Activated T-cell treated with anti-CD3 and anti-CD28 coated beads for 24 hours (primary cell): ENCODE data around the gene ZFP64.
"Not testable (repeated sequence)": the region's sequence is repeated elsewhere in the genome, so short reads cannot be mapped to it uniquely, and the experiment has no call there.

Experiments
- DNase-seq: peaks from one replicate; pipeline ENCODE4 v3.0.0-alpha.2; 2020; ENCODE audit warnings: low read depth

Gene ZFP64

DNA sequence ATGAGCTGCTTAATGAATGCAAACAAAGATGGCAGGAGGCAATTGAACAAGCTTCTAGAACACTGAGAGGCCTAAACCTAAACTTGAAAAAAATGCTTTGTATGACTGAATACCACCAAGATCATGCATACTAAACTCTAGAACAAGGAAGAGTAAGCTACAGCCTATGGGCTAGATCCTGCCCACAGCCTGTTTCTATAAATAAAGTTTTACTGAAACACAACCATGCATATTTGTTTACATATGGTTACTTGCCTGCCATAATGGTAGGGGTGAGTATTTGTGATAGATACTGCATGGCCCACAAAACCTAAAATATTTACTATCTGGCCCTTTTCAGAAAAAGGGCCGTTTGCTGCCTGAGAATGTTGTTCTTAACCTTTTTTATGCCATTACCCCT is 37.0 kb downstream of the ZFP64 start:
- no peak for DNase-seq

DNA sequence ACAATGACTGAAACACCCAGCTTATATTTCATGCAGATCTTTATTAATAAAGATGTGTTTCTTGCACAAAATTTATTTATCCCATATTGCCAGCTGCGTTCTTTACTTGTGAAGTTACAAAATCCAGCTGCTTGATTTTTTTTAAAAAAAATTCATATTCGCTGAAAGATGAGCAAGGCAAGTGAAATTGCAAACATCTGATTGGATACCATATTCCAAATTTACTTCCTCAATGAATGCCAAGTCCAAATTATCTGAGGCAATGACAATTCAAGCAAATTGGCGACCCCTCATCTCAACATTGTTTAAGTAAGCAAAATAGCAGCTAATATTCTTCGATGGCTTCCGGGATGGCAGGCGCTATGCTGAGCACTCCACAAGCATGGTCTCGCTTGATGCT is 37.7 kb downstream of the ZFP64 start:
- no peak for DNase-seq

DNA sequence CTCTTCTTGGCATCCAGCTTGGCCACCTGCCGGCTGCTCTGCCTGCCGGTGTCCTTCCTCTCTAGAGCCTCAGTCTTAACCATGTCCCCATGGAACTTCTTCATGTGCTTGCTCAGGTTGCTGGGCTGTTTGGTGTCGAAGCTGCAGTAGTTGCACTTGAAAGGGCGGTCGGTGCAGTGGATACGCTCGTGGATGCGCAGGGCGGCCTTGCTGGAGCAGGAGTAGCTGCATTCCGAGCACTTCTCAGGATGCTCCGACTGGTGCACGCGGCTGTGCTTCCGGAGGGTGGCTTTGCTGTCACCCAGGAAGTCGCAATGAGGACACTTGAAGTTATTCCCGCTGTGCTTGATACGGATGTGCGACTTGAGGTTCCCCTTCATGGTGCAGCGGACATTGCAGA is 38.7 kb downstream of the ZFP64 start:
- no peak for DNase-seq

DNA sequence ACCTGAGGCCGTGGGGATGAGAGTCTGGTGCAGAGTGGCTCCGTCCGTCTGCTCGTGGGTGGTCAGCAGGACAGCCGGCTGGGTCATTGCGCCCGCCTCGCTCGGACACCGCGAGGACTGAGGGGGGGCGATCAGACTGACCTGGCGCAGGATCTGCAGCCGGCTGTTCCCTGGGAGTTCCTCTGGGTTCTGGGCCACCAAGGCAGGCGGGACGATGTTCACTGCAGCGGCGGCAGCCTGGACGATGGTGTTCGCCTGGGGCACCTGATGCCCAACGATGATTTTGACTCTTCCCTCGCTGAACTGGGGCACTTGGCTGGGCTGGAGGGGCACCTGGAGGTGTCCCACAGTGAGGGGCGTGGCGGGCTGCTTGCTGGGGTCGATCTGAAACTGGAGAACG is 39.2 kb downstream of the ZFP64 start:
- DNase-seq, result no peak

DNA sequence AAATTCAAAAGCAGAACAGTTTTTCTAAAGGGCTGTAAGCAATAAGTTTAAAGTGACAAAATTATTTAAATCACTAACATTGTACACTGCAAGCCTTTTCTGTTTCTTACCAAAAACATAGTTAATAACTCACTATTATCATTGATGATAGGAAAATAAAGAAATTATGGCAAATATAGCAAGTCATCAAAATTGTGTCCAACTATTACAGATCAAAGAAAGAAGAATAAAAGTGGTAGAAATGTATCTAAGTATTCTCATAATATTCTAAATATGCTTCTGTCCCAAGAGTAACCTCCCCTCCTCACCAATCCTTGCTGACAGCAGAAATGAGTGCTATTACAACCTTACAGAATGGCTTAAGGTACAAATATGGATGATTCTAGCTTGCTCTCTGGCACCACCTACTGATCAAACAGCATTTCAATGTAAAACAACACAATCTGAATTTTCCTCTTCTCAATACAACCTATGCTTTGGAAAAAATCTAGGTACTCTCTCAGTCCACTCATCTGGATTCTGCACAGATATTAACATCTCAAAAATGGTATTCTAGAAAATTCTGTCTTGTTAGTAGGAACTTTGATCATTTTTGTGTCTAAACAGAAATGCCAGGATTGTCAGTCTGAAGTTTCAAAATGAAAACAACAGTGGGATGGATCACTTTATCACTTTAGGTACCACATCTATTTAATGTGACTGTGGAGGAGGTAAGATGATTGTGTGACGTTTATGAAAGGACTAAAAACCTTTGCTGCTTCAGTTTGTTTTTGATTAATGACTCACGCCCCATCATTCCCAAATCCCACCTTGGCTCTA is 40.9 kb downstream of the ZFP64 start:
- DNase-seq, result no peak

DNA sequence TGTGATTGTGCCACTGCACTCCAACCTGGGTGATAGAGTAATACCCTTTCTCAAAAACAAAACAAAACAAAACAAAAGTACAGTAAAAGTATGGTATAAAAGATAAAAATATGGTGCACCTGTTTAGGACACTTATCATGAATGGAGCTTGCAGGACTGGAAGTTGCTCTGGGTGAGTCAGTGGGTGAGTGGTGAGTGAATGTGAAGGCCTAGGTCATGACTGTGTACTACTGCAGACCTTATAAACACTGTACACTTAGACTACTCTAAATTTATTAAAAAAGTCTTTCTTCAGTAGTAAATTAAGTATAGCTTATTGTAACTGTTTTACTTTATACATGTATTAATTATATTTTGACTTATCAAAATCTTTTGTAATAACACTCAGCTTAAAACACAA is 46.0 kb downstream of the ZFP64 start:
- DNase-seq, result no peak

DNA sequence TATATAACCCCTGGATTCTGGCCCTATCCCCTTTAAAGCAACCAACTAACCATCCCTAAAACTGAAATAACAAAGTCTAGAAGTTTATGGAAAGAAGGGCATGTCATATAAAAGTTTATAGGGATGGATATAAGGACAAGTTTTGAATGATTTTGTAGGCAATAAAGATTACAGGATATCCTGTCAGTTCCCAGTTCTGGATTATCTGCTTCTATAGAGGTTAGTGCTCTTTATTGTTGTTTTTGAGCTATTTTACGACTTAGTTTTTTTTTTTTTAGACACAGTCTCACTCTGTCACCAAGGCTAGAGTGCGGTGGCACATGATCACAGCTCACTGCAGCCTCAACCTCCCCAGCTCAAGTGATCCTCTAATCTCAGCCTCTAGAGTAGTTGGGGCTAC is 48.3 kb downstream of the ZFP64 start:
- DNase-seq, result no peak

DNA sequence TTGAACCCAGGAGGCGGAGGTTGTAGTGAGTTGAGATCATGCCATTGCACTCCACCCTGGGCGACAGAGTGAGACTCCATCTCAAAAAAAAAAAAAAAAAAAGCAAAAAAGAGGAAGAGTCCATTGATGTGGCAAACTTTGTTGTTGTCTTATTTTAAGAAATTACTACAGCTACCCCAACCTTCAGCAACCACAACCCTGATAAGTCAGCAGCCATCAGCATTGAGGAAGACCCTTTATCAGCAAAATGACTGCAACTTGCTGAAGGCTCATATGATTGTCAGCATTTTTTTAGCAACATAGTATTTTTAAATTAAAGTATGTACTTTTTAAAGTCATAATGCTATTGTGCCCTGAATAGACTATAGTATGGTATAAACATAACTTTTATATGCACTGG is 48.8 kb downstream of the ZFP64 start:
- no peak for DNase-seq

DNA sequence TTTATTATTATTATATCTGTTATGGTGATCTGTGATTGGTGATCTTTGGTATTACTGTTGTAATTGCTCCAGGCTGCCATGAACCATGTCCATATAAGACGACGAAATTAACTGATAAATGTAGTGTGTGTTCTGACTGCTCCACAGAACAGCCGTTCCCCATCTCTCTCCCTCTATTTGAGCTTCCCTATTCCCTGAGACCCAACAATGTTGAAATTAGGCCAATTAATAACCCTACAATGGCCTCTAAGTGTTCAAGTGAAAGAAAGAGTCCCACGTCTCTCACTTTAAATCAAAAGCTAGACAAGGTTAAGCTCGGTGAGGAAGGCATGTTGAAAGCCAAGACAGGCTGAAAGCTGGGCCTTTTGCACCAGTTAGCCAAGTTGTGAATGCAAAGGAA is 51.6 kb downstream of the ZFP64 start:
- DNase-seq, result no peak

DNA sequence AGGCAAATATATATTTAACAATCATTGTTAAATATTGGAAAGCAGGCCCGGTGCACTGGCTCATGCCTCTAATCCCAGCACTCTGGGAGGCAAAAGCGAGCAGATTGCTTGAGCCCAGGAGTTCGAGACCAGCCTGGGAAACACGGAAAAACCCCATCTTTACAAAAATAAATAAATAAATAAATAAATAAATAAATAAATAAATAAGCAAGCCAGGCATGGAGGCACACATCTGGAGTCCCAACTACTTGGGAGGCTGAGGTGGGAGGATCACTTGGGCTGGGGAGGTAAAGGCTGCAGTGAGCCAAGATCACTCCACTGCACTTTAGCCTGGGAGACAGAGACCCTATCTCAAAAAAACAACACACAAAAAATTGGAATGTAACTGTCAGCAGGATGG is 53.7 kb downstream of the ZFP64 start:
- no peak for DNase-seq

DNA sequence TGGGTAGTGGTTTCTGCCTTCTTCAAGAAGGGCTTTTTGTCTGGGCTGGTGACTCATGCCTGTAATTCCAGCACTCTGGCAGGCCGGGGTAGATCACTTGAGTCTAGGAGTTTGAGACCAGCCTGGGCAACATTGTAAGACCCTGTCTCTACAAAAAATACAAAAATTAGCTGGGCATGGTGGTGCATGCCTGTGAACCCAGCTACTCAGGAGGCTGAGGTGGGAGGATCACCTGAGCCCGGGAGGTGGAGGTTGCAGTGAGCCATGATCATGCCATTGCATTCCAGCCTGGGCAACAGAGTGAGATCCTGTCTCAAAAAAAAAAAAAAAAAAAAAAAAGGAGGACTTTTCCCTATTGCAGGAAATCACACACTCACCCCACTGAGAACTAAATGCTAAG is 57.9 kb downstream of the ZFP64 start:
- not testable (repeated sequence) for DNase-seq

DNA sequence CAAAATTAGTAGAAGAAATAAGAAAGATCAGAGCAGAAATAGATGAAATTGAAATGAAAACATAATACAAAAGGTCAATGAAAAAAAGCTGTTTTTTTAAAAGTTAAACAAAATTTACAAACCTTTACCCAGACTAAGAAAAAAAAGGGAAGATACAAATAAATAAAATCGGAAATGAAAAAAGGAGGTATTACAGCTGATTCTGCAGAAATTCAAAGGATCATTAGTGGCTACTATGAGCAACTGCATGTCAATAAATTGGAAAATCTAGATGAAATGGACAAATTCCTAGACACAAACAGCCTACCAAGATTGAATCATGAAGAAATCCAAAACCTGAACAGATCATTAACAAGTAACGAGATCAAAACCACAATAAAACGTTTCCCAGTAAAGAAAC is 59.2 kb downstream of the ZFP64 start:
- DNase-seq, result no peak

DNA sequence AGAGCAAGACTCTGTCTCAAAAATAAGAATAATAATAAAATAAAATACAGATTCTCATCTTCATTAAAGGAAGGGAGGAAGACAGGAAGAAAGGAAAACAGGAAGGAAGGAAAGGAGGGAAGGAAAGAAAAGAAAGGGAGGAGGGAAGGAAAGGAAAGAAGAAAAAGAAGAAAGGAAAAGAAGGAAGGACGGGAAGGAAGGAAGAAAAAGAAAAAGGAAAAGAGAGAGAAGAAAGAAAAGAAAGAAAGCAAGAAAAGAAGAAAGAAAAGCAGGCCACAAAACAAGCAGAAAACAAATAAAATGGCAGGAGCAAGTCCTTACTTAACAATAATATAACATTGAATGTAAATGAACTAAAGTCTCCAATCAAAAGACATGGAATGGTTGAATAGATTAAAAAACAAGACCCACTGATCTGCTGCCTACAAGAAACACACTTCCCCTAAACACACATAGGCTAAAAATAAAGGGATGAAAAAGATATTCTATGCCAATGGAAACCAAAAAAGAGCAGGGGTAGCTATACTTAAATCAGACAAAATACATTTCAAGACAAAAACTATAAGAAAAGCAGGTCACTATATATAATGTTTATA is 60.4 kb downstream of the ZFP64 start:
- no peak for DNase-seq

DNA sequence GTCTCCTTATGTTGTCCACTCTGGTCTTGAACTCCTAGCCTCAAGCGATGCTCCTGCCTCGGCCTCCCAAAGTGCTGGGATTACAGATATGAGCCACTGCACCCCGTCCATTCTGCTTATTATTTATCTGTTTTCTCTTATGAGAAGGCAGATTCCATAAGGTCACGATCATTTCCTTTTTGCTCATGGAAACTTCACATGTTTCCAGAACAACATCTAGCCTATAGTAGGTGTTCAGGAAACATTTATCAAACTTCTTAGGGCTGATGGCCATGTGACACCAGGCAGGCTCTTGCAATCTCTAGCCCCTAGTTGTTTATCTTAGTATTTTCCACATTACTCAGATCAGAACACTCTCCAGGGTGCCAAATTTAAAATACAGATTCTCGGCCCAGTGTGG is 61.2 kb downstream of the ZFP64 start:
- DNase-seq, result no peak

DNA sequence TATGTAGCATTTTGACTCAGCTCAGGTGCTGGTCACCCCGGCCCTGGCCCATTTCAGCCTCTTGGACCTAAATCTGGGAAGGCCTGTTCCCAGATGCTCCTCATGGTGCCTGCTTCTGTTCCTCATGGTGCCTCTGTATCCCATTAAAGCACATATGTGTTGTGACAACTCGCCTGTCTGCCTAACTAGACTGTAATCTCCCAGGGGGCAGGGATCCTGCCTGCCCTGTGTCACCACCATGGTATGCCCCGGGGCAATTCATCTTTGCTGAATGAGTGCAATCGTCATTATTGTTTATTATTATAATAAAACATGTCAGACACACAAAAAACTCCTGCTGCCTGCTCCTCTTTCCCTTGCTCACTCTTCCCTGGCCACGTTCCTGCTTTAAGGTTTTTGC is 62.0 kb downstream of the ZFP64 start:
- DNase-seq, result no peak

DNA sequence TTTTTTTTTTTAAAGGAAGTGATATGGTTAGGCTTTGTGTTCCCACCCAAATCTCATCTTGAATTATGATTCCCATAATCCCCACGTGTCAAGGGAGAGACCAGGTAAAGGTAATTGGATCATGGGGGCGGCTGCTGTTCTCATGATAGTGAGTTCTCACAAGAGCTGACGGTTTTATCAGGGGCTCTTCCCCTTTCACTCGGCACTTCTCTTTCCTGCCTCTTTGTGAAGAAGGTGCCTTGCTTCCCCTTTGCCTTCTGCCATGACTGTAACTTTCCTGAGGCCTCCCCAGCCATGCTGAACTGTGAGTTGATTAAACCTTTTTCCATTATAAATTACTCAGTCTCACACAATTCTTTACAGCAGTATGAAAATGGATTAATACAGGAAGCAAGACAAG is 64.3 kb downstream of the ZFP64 start:
- no peak for DNase-seq

DNA sequence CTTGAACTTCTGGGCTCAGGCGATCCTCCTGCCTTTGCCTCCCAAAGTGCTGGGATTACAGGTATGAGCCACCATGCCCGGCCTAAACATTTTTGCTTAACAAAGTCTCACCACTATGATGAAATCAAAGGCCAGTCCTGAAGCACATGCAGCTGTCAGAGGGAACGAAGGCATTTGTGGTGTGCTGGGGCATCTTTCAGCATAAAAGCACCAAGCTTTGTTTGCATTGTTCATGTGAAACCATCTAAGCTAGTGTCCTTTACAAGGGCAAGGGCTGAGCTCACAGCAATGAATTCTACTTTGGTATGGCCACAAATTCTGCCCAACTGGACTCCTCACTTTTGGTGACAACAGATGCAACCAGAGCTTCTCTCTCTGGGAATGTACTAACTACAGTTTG is 66.8 kb downstream of the ZFP64 start:
- DNase-seq, result no peak

DNA sequence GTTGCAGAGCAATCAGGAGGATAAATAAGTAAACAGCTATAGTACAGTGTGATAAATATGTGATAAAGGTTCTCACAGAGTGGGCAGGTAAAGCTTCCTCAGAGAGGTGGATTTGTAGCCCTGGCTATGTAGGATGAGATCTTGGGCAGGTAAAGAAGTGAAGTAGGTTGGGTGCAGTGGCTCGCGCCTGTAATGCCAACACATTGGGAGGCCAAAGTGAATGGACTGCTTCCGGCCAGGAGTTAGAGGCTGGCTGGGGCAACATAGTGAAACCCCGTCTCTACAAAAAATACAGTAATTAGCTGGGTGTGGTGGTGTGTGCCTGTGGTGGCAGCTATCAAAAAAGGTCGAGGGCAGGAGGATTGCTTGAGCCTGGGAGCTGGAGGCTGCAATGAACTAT is 72.9 kb downstream of the ZFP64 start:
- no peak for DNase-seq

DNA sequence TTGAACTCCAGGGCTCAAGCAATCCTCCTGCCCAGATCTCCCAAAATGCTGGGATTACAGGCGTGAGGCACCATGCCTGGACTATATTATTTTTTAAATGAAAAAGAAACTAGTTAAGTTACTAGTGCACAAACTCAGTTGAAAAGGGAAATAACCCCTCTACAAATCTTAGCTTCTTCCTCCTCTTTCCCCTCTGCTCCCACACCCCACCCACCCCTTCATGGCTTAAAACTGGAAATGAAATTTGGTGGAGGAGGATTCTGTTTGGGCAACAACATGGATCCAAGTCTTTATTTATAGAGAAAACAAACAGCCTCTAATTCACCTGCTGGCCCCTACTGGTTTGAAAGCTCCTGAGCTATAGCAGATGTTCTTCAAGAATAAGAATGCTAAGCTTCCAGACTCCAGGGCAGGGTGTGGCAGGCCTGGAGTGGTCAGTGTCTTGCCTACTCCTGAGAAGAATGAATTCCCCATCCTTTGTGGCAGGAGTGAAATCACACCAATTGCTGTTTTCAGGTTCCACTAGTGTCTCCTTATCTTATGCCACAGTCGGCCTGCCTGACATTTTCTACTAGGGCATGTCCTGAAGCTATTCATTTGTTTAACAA is 73.5 kb downstream of the ZFP64 start:
- DNase-seq, result no peak

DNA sequence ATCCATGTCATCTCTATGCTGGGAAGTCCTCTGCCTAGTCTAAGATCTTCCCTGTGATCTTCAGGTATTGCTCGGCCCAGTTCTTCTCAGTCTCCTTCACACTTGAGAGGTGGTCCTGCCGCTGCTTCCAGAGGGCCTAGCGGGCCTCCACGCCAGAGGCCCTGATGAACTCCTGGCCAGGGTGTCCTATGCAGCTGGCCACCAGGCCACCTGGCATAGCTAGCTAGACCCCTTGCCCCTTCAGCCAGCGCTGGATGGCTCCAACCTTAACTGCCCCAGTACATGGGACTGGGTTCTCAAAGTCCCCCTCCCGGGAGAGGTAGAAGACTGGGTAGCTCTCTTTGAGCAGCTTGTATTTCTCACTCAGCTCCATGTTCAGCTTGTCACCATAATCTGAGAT is 81.1 kb downstream of the ZFP64 start:
- DNase-seq, result no peak

DNA sequence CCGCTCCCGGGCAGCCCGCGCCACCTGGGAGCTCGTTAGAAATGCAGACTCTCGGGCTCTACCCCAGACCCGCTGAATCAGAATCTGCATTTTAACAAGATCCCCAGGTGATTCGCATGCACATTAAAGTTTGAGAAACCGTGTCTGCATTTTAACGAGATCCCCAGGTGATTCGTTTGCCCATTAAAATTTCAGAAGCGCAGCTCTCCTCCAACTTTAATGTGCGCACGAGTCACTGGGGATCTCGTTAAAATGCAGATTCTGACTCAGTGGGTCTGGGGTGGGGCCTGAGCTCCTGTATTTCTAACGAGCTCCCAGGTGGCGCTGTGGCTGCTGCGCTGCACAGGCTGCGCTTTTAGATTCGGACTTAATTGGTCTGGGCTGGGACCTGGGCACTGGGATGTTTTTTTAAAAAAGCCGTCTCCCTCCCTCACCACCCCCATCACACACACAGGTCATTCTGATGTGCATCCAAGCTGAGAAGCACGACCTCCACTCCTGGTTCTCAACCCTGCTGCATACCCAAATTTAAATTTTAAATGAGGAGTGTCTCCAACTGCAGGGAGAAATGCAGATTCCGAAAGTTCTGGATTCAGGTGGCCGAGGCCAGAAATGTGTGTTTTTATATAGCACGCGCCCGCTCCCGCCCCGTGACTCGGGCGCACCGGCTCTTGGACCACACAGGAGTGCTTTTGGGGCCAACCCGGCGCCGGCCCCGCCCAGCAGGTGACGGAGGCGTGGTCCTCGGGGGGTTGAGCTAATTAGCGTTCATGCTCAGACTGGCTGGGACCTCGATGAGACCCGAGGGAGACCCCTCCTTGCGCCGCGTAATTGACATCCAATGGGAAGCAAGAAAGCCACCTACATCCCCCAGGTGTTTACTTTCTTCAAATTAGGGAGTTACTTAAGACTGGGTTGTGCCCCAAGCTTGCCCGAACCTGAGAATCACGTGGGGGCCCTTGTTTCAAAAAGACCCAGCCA is 85.8 kb downstream of the ZFP64 start:
- peak; percentile 20 for DNase-seq
